Measurements from ENCODE around the gene ATP8A2.

- TF ChIP-seq ATF2 (CRISPR knock-in tag; IDR thresholded peaks at IDR 0.05) (no peak), POLR2A (conservative IDR thresholded peaks at IDR 0.05) (no peak), RNF2 (IDR thresholded peaks at IDR 0.05) (no peak)
Measured at GRCh38 chr13:25541434-25542123, 169.8 kb downstream of the ATP8A2 start.

Data from K562 (cell line).